ENCODE results near the gene TIAM2.
"Not testable (repeated sequence)": the region's sequence is repeated elsewhere in the genome, so short reads cannot be mapped to it uniquely, and the experiment has no call there.

TIAM2 gene

GRCh38 chr6:155077784-155078183, 82.7 kb downstream of the TIAM2 start:
- Mint-ChIP-seq H3K4me1 (ENCODE audit: low read depth) (peaks cover 34% of the 10 kb centered on the region), H3K27me3 (peaks cover 4% of the 10 kb centered on the region), H3K27ac (no peak overlapping the region), H3K9me3 (no peaks in the 10 kb centered on the region), H3K36me3 (ENCODE audit: low read depth) (no peaks in the 10 kb centered on the region), H3K4me3 (no peak overlapping the region)
- DNase-seq = no peak

GRCh38 chr6:155078331-155078745, 83.2 kb downstream of the TIAM2 start:
- H3K27me3 Mint-ChIP-seq = peaks cover 4% of the 10 kb centered on the region
- H3K4me1 Mint-ChIP-seq (ENCODE audit: low read depth) = peaks cover 34% of the 10 kb centered on the region
- H3K27ac Mint-ChIP-seq = no peak overlapping the region
- DNase-seq = no peak
- H3K9me3 Mint-ChIP-seq = no peaks in the 10 kb centered on the region
- H3K36me3 Mint-ChIP-seq (ENCODE audit: low read depth) = no peaks in the 10 kb centered on the region
- H3K4me3 Mint-ChIP-seq = no peak overlapping the region

DNA sequence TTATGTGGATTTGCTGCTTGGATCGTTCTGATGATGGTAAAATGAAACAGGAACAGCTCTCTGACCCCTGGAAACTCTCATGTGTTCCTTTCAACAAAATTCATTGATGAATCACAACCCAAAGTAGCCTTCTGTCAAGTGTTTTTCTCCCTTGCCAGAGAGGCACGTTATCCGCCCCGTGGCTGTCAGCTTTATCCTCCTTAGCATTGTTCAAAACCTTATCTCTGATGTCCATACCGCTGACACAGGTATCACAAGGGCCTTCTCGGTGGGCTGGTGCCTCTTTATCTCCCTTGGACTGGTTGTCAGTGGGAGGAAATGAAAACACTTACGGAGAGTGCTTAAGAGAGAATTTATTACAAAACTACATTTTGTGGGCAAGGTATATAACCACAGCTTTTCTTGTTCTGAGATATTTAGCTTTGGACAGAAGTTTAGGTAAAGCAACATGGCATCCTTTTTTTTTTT, 84.9 kb downstream of the TIAM2 start:
- H3K4me3 Mint-ChIP-seq = peak overlapping the region; percentile 33
- DNase-seq = no peak
- peaks cover 4% of the 10 kb centered on the region for H3K27me3 Mint-ChIP-seq
- peaks cover 38% of the 10 kb centered on the region for H3K4me1 Mint-ChIP-seq (ENCODE audit: low read depth)
- peak overlapping the region; percentile 65 for H3K27ac Mint-ChIP-seq
- H3K36me3 Mint-ChIP-seq (ENCODE audit: low read depth) = no peaks in the 10 kb centered on the region
- no peaks in the 10 kb centered on the region for H3K9me3 Mint-ChIP-seq

- Mint-ChIP-seq H3K27me3 (peaks cover 4% of the 10 kb centered on the region), H3K9me3 (no peaks in the 10 kb centered on the region), H3K4me3 (no peak overlapping the region), H3K36me3 (ENCODE audit: low read depth) (no peaks in the 10 kb centered on the region), H3K27ac (no peak overlapping the region), H3K4me1 (ENCODE audit: low read depth) (peaks cover 31% of the 10 kb centered on the region)
- no peak for DNase-seq
These were observed 86.0 kb downstream of the TIAM2 start for GRCh38 chr6:155080881-155081845.

DNA sequence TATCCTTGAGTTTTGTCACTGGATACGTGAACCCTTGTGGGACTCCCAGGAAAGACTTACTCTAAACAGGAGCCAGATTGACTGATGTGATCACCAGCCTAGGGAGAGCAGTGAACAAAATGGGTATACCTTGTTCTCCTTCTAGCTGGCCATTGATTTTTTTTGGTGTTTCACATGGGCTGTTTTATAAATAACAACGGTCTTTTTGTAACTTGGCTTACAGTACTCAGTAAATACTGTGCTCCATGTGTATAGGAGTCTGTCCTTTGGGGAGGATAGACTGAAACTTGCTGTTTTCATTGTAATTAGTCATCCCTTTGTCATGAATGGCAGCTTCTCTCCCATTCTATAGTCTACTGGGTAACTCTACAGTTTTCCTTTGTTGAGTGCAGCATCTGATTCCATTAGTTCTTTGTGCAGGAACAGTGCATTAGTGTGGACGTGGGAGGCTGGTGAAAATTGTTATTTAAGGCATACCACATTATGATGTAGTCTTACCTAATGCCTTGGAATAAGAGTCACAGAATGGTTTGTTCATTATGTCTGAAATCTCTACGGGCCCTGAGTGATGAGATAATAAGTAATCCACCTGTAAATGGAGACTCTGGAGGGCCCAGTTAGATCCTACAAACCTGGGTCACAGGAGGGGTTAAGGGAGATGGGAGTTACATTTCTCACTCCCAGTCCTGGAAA, 89.5 kb downstream of the TIAM2 start:
- peaks cover 4% of the 10 kb centered on the region for H3K27me3 Mint-ChIP-seq
- DNase-seq = no peak

DNA sequence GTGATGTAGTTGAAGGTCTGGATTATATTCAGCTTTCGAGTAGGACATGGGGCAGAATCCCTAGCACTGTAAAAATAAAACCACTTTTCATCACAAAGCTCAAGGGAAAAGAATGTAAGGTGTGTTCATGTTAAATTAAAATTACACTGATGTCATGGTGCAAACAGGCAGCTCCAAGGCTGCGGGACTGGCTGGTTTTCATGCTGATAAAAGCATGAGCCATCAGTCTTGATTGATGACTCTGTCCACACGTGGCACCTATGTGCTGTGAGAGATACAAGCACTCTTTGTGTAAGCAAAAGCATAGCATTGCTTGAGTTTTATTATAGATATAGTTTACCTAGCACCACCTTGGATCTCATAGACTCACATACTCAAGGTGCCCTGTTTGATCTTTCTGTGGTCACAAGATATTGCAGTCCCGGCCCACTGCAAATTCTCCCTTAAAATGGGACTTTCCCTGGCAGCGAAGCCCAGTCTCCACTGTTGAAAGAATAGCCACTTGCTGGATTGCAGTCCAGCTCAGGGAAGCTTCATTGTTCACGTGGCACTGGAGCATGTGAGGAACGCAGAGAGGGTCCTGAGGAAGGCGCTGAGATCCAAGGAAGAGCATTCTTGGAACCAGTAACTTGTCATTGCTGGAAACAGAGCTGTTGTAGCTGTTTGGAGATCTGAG, 90.6 kb downstream of the TIAM2 start:
- Mint-ChIP-seq H3K9me3 (no peaks in the 10 kb centered on the region), H3K36me3 (ENCODE audit: low read depth) (no peaks in the 10 kb centered on the region)
- no peak for DNase-seq

More for the DNA sequence above, 89.5 kb downstream of the TIAM2 start:
- H3K4me3 Mint-ChIP-seq = no peak overlapping the region
- peaks cover 20% of the 10 kb centered on the region for H3K4me1 Mint-ChIP-seq (ENCODE audit: low read depth)
- no peak overlapping the region for H3K27ac Mint-ChIP-seq
- no peaks in the 10 kb centered on the region for H3K36me3 Mint-ChIP-seq (ENCODE audit: low read depth)
- no peaks in the 10 kb centered on the region for H3K9me3 Mint-ChIP-seq

GRCh38 chr6:155088856-155089255, 93.7 kb downstream of the TIAM2 start:
- H3K4me3 Mint-ChIP-seq = no peak overlapping the region
- H3K9me3 Mint-ChIP-seq = no peaks in the 10 kb centered on the region
- DNase-seq = no peak
- H3K27ac Mint-ChIP-seq = no peak overlapping the region
- peaks cover 11% of the 10 kb centered on the region for H3K4me1 Mint-ChIP-seq (ENCODE audit: low read depth)
- H3K27me3 Mint-ChIP-seq = no peaks in the 10 kb centered on the region
- H3K36me3 Mint-ChIP-seq (ENCODE audit: low read depth) = no peaks in the 10 kb centered on the region

More for the DNA sequence above, 90.6 kb downstream of the TIAM2 start:
- Mint-ChIP-seq H3K27me3 (peaks cover under 1% of the 10 kb centered on the region), H3K27ac (no peak overlapping the region), H3K4me1 (ENCODE audit: low read depth) (peaks cover 9% of the 10 kb centered on the region), H3K4me3 (no peak overlapping the region)

- no peaks in the 10 kb centered on the region for H3K36me3 Mint-ChIP-seq (ENCODE audit: low read depth)
- DNase-seq = no peak
- no peak overlapping the region for H3K4me3 Mint-ChIP-seq
- H3K27ac Mint-ChIP-seq = no peak overlapping the region
- peaks cover 8% of the 10 kb centered on the region for H3K4me1 Mint-ChIP-seq (ENCODE audit: low read depth)
- no peaks in the 10 kb centered on the region for H3K9me3 Mint-ChIP-seq
- no peaks in the 10 kb centered on the region for H3K27me3 Mint-ChIP-seq
These were observed 94.6 kb downstream of the TIAM2 start for GRCh38 chr6:155089746-155090145.

- no peaks in the 10 kb centered on the region for H3K27me3 Mint-ChIP-seq
- H3K27ac Mint-ChIP-seq = no peak overlapping the region
- no peak for DNase-seq
- H3K9me3 Mint-ChIP-seq = no peaks in the 10 kb centered on the region
- no peaks in the 10 kb centered on the region for H3K36me3 Mint-ChIP-seq (ENCODE audit: low read depth)
- no peak overlapping the region for H3K4me3 Mint-ChIP-seq
- peaks cover 11% of the 10 kb centered on the region for H3K4me1 Mint-ChIP-seq (ENCODE audit: low read depth)
These were observed 95.1 kb downstream of the TIAM2 start for GRCh38 chr6:155090166-155090565.

DNA sequence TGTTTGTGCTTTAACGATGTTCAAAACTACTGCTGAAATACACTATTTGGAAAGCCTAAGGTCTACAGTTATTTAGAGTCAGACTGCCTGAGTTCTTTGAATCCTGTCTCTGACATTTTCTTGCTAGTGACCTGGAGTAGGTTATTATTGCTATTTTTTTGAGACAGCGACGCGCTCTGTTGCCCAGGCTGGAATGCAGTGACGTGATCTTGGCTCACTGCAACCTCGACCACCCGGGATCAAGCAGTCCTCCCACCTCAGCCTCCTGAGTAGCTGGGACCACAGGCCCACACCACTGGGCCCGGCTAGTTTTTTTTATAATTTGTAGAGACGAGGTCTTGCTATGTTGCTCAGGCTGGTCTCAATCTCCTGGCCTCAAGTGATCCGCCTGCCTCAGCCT, 96.6 kb downstream of the TIAM2 start:
- peaks cover 13% of the 10 kb centered on the region for H3K4me1 Mint-ChIP-seq (ENCODE audit: low read depth)
- no peaks in the 10 kb centered on the region for H3K27me3 Mint-ChIP-seq
- peaks cover under 1% of the 10 kb centered on the region for H3K9me3 Mint-ChIP-seq
- no peaks in the 10 kb centered on the region for H3K36me3 Mint-ChIP-seq (ENCODE audit: low read depth)
- no peak overlapping the region for H3K27ac Mint-ChIP-seq
- no peak for DNase-seq
- H3K4me3 Mint-ChIP-seq = no peak overlapping the region

DNA sequence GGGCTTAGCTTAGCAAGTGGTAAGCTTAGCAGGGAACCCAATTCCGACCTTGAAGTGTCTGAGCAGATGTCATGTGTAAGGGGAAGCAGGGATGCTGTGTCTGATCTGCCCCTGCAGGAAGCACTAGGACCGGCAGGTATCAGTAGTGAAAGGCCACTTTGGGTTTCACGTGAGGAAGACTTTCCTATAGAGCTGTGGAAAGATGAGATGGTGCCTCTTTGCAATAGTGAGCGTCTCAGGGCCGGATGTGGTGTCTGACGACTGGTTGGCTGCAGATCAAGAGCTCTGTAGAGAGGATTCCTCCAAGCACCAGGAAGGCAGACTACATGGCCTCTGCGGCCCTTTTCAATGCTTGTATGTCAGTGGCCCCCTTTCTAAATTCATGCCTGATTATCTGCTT, 98.3 kb downstream of the TIAM2 start:
- Mint-ChIP-seq H3K4me1 (ENCODE audit: low read depth) (peaks cover 15% of the 10 kb centered on the region), H3K27ac (peak overlapping the region; percentile 70), H3K27me3 (no peaks in the 10 kb centered on the region), H3K4me3 (no peak overlapping the region), H3K36me3 (ENCODE audit: low read depth) (no peaks in the 10 kb centered on the region), H3K9me3 (peaks cover 6% of the 10 kb centered on the region)
- no peak for DNase-seq

DNA sequence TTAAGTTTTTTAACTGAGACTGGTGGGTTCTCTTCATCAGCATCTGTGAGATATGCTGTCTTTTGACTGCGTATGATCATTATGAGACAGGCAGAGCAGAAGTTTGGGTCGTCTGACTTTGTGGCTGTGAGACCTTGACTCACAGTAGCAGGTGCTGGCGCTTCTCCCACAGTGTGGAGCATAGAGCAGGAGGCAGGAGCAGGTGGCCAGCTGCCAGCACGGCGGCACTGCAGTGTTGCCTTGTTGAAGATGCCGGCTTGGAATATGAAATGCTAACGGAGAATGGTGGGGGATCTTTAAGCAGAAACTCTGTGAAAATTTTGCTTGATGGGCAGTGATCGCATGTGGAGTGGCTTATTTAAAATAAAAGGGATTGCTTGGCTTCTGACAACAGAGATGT, 105.0 kb downstream of the TIAM2 start:
- Mint-ChIP-seq H3K27me3 (no peaks in the 10 kb centered on the region), H3K36me3 (ENCODE audit: low read depth) (no peaks in the 10 kb centered on the region), H3K27ac (no peak overlapping the region), H3K4me1 (ENCODE audit: low read depth) (peaks cover 14% of the 10 kb centered on the region), H3K9me3 (peaks cover 6% of the 10 kb centered on the region), H3K4me3 (no peak overlapping the region)
- DNase-seq = no peak

GRCh38 chr6:155100591-155100990, 105.5 kb downstream of the TIAM2 start:
- no peak overlapping the region for H3K27ac Mint-ChIP-seq
- no peak for DNase-seq
- H3K4me3 Mint-ChIP-seq = no peak overlapping the region
- peaks cover 11% of the 10 kb centered on the region for H3K4me1 Mint-ChIP-seq (ENCODE audit: low read depth)
- no peaks in the 10 kb centered on the region for H3K27me3 Mint-ChIP-seq
- H3K9me3 Mint-ChIP-seq = peaks cover 6% of the 10 kb centered on the region
- no peaks in the 10 kb centered on the region for H3K36me3 Mint-ChIP-seq (ENCODE audit: low read depth)

- H3K27me3 Mint-ChIP-seq; H3K9me3 Mint-ChIP-seq; H3K36me3 Mint-ChIP-seq (ENCODE audit: low read depth); DNase-seq; H3K4me3 Mint-ChIP-seq; H3K27ac Mint-ChIP-seq: not testable (repeated sequence)
- H3K4me1 Mint-ChIP-seq (ENCODE audit: low read depth) = peaks cover 28% of the 10 kb centered on the region
These were observed 108.0 kb downstream of the TIAM2 start for GRCh38 chr6:155103083-155103645.
